Posterior vena cava (tissue), 2 donors: Measurements from ENCODE around the gene SCARB1. TPM values are rescaled to one million over a fixed set of nuclear protein-coding genes. Genes with fewer than 3 reads are reported as not detected.
A peak's percentile ranks its signal among the peaks of the same experiment; 100 is the strongest.

Experiments used
- DNase-seq: peaks from one replicate; pipeline ENCODE4 v3.0.0-alpha.2; 2020; ENCODE audit warnings: low spot score
- intact Hi-C, 2 donors: fragments of 100-400 bp; cut with DNase I; formaldehyde crosslinking; loops; one replicate each; pipeline versions ENCODE4 v1.14.1 to v1.14.2; 2022 to 2023
- total RNA-seq, 2 donors: library from RNA; stranded (reverse); fragmentation: NEBNext Ultra II Directional; extraction: Animal tissue kit (Norgen Biotek cat#: 25700); gene quantifications; one replicate each; pipeline ENCODE4 v1.2.1, GENCODE V29; 2021
- donor health status: DM: yes; HTN: yes; CAD: no.
- donor health status: DM: yes; HTN: yes; CAD: no.

Gene SCARB1
- total RNA-seq, 2 donors from 2014 or later = 13.0 to 14.3 TPM

GRCh38 chr12:124745465-124745890, 118.2 kb downstream of the SCARB1 start:
- no peak for DNase-seq
- intact Hi-C loops = loop anchor here in 1 of 2 donors (5.0 kb wide), 1 partner anchor 58 kb away; no protein-coding TSS in a partner anchor

- intact Hi-C loops = loop anchor here in 1 of 2 donors (5.0 kb wide), 1 partner anchor 58 kb away; no protein-coding TSS in a partner anchor
- no peak for DNase-seq
Observed at GRCh38 chr12:124744659-124745464, 118.8 kb downstream of the SCARB1 start.

- DNase-seq = no peak
- intact Hi-C loops = no loop called here
Observed at GRCh38 chr12:124744273-124744640, 119.4 kb downstream of the SCARB1 start.

- peak; percentile 87 for DNase-seq
- intact Hi-C loops = no loop called here
Observed at GRCh38 chr12:124743479-124744272, 120.0 kb downstream of the SCARB1 start.

- DNase-seq = no peak
- intact Hi-C loops = no loop called here
Observed at GRCh38 chr12:124742678-124743077, 121.0 kb downstream of the SCARB1 start.

GRCh38 chr12:124742111-124742510, 121.6 kb downstream of the SCARB1 start:
- no peak for DNase-seq
- intact Hi-C loops = no loop called here

- no peak for DNase-seq
- intact Hi-C loops = no loop called here
Observed at GRCh38 chr12:124741211-124741610, 122.5 kb downstream of the SCARB1 start.

GRCh38 chr12:124740691-124741137, 123.0 kb downstream of the SCARB1 start:
- DNase-seq = no peak
- intact Hi-C loops = no loop called here

GRCh38 chr12:124739953-124740561, 123.6 kb downstream of the SCARB1 start:
- intact Hi-C loops = no loop called here
- DNase-seq = no peak

GRCh38 chr12:124738636-124739467, 124.8 kb downstream of the SCARB1 start:
- no peak for DNase-seq

GRCh38 chr12:124737772-124738635, 125.7 kb downstream of the SCARB1 start:
- intact Hi-C loops = no loop called here
- no peak for DNase-seq

More at GRCh38 chr12:124738636-124739467, 124.8 kb downstream of the SCARB1 start:
- intact Hi-C loops = no loop called here

GRCh38 chr12:124737040-124737419, 126.6 kb downstream of the SCARB1 start:
- intact Hi-C loops = no loop called here
- DNase-seq = no peak

- DNase-seq = no peak
- intact Hi-C loops = no loop called here
Observed at GRCh38 chr12:124736115-124737039, 127.3 kb downstream of the SCARB1 start.

- intact Hi-C loops = no loop called here
Observed at GRCh38 chr12:124734224-124734788, 129.4 kb downstream of the SCARB1 start.

GRCh38 chr12:124733086-124733485, 130.6 kb downstream of the SCARB1 start:
- DNase-seq = no peak
- intact Hi-C loops = loop anchor here in 1 of 2 donors (2.0 kb wide), 1 partner anchor 24 kb away; no protein-coding TSS in a partner anchor

More at GRCh38 chr12:124734224-124734788, 129.4 kb downstream of the SCARB1 start:
- DNase-seq = peak; percentile 89

GRCh38 chr12:124732275-124733075, 131.2 kb downstream of the SCARB1 start:
- no peak for DNase-seq
- intact Hi-C loops = loop anchor here in 1 of 2 donors (2.0 kb wide), 1 partner anchor 24 kb away; no protein-coding TSS in a partner anchor
